ENCODE measurements around the gene ZNF512. TPM values are rescaled to one million over a fixed set of nuclear protein-coding genes. Genes with fewer than 3 reads are reported as not detected.

The ZNF512 gene
- total and polyA plus RNA-seq, 10 donors = 16.7 to 61.8 (median 37.4) TPM

- peaks cover 0 to 50% (median 3%) of the 10 kb centered on the region in 7 donors for H3K27me3 ChIP-seq (replicated peaks in 1 of 7)
- no peaks in the 10 kb centered on the region for H3K4me1 ChIP-seq
- H3K4me3 ChIP-seq = no peak overlapping the region
- TF ChIP-seq POLR2AphosphoS5 (IDR thresholded peaks at IDR 0.05) = no peak
- no peak for TF ChIP-seq CTCF (IDR thresholded peaks at IDR 0.05 in 8 of 11, conservative IDR thresholded peaks at IDR 0.05 in 3 of 11)
- TF ChIP-seq POLR2A (IDR thresholded peaks at IDR 0.05) = no peak
- intact Hi-C loops (cut with DNase I; ENCODE audit: low total_unique reads) = no loop called here
- 50 to 63% (median 57%) methylated on average over 2 of the region's 2 CpGs for WGBS, 5 donors
- peaks cover 0 to 35% (median 24%) of the 10 kb centered on the region in 8 donors for H3K9me3 ChIP-seq
- H3K27ac ChIP-seq = no peak overlapping the region
- no peaks in the 10 kb centered on the region for H3K36me3 ChIP-seq
- no peak for DNase-seq
Measured at GRCh38 chr2:27569398-27569797, 13.4 kb upstream of the ZNF512 start.

DNA sequence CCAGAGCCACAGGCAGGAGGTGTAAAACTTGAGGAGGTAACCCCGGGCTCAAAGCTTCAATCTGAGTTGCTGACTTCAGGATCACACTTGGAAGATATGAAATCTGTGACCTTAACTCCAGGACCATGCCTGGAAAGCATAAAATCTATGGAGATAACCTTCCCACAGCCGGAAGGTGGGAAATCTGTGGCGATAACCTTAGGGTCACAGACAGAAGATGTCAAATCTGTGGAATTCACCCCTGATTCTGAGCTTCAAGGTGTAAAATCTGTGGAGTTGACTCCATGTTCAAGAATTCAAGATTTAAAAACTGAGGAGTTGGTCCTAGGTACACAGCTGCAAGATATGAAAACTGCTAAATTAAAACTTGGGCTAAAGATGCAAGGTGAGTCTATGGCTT is 11.6 kb upstream of the ZNF512 start:
- WGBS, 5 donors = 64 to 92% (median 82%) methylated on average over 3 of the region's 3 CpGs
- TF ChIP-seq POLR2A (IDR thresholded peaks at IDR 0.05) (no peak), POLR2AphosphoS5 (IDR thresholded peaks at IDR 0.05) (no peak), CTCF (IDR thresholded peaks at IDR 0.05 in 8 of 11, conservative IDR thresholded peaks at IDR 0.05 in 3 of 11) (no peak)
- peaks cover 0 to 53% (median 41%) of the 10 kb centered on the region in 8 donors for H3K9me3 ChIP-seq
- intact Hi-C loops (cut with DNase I; ENCODE audit: low total_unique reads) = no loop called here
- no peak for DNase-seq
- no peaks in the 10 kb centered on the region for H3K36me3 ChIP-seq
- H3K4me1 ChIP-seq = no peaks in the 10 kb centered on the region
- no peak overlapping the region for H3K27ac ChIP-seq
- H3K4me3 ChIP-seq = no peak overlapping the region
- peaks cover 0 to 37% (median 3%) of the 10 kb centered on the region in 7 donors for H3K27me3 ChIP-seq (replicated peaks in 1 of 7)

GRCh38 chr2:27571681-27572080 is 11.2 kb upstream of the ZNF512 start:
- no peak overlapping the region for H3K27ac ChIP-seq
- no peak overlapping the region for H3K4me3 ChIP-seq
- intact Hi-C loops (cut with DNase I; ENCODE audit: low total_unique reads) = no loop called here
- no peak for DNase-seq
- no peak for TF ChIP-seq CTCF (IDR thresholded peaks at IDR 0.05 in 8 of 11, conservative IDR thresholded peaks at IDR 0.05 in 3 of 11)
- H3K4me1 ChIP-seq = no peaks in the 10 kb centered on the region
- H3K9me3 ChIP-seq = peaks cover 0 to 57% (median 46%) of the 10 kb centered on the region in 8 donors
- 89 to 96% (median 93%) methylated on average over 1 of the region's 1 CpG for whole genome bisulfite sequencing, 5 donors
- no peaks in the 10 kb centered on the region for H3K36me3 ChIP-seq
- peaks cover 0 to 32% (median 0%) of the 10 kb centered on the region in 7 donors for H3K27me3 ChIP-seq (replicated peaks in 1 of 7)

DNA sequence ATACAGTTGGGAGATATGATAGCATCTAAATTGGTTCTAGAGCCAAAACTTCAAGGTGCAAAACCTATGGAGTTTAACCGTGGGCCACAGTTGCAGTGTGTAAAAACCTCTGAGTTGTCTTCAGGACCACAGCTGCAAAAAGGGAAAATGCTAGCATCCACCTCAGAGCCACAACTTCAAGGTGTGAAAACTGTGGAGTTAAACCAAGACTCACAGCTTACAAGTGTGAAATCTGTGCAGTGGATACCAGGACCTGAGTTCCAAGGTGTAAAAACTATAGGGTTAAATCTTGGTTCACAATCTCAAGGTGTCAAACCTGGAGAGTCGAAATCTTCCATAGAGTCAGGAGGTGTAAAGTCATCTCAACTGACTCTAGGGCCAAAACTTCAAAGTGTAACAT is 10.4 kb upstream of the ZNF512 start:
- Histone ChIP-seq H3K36me3 (no peaks in the 10 kb centered on the region), H3K27me3 (replicated peaks in 1 of 7) (peaks cover 0 to 24% (median 0%) of the 10 kb centered on the region in 7 donors), H3K27ac (no peak overlapping the region), H3K4me3 (no peak overlapping the region), H3K4me1 (no peaks in the 10 kb centered on the region), H3K9me3 (peaks cover 0 to 65% (median 54%) of the 10 kb centered on the region in 8 donors)
- intact Hi-C loops (cut with DNase I; ENCODE audit: low total_unique reads) = no loop called here
- no peak for DNase-seq
- 63 to 76% (median 68%) methylated on average over 2 of the region's 2 CpGs for WGBS, 5 donors
- no peak for TF ChIP-seq POLR2AphosphoS5 (IDR thresholded peaks at IDR 0.05)
- no peak for TF ChIP-seq CTCF (IDR thresholded peaks at IDR 0.05 in 8 of 11, conservative IDR thresholded peaks at IDR 0.05 in 3 of 11)
- TF ChIP-seq POLR2A (IDR thresholded peaks at IDR 0.05) = no peak

All from spleen (tissue), 11 donors.